GM21786 (cell line): ENCODE results near the gene RAB10.
"Not testable (repeated sequence)": the region's sequence is repeated elsewhere in the genome, so short reads cannot be mapped to it uniquely, and the experiment has no call there.

ENCODE experiments used
- ATAC-seq: cut with Tn5 transposase; IDR thresholded peaks from one replicate; pipeline ENCODE4 v1.9.1; 2021; ENCODE audit not compliant: unreplicated experiment

RAB10 gene

DNA sequence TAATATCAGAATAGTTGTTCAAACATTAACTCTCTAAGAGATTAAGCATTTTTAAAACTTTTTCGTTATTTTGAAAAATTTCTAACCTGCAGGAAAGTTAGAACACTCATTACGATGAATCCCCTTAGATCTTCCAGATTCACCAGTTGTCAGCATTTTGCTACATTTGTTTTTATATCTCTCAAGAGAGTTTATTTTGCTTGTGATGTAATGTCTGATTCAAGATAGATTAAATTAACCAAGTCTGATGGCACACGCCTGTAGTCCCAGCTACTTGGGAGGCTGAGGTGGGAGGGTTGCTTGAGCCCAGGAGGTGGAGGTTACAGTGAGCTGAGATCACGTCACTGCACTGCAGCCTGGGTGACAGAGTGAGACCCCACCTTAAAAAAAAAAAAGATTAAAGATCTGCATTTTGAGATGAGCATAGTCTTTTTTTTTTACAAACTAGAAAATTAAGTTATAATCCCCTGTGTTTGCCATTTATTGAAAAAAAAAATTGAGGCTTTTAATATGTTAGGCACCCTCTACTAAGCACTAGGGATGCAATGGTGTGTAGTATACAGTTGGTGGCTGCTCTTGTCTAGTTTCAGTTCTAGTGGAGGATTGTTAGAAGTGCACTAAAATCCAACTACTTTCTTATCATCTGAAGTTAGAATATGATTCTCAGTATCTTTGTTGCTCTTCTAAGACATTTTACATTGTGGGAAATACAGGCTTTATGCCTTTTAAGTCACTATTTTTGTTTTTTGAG is 20.9 kb downstream of the RAB10 start:
- no peak for ATAC-seq

GRCh38 chr2:26058390-26058789 is 24.5 kb downstream of the RAB10 start:
- ATAC-seq: no peak

- ATAC-seq: no peak
These were observed 25.7 kb downstream of the RAB10 start for GRCh38 chr2:26059542-26059941.

DNA sequence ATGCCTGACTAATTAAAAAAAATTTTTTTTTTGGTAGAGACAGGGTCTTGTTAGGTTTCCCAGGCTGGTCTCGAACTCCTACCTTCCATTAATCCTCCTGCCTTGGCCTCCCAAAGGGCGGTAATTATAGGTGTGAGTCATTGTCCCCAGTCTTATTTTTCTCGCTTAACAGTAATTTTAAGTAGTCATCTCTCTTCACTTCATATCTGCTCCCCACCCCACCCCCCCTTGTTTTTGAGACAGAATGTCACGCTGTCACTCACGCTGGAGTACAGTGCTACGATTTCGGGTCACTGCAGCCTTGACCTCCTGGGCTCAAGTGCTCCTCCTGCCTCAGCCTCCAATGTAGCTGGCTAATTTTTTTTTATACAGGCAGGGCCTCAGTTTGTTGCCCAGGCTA is 27.7 kb downstream of the RAB10 start:
- ATAC-seq: no peak

DNA sequence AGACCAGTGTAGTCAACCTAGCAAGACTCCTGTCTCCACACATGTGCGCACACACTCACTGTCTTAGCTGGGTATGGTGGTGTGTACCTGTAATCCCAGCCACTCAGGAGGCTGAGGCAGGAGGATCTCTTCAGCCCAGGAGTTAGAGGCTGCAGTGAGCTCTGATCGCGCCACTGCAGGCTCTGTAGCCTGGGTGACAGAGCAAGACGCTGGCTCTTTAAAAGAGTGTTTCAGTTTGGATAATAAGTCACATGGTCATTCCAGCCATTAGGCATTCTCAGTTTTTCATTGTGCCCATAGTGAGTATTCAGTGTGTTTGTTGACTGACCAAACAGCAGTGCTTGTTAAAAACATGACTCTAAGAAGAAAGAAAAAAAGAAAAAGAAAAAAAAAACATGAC is 31.0 kb downstream of the RAB10 start:
- no peak for ATAC-seq

DNA sequence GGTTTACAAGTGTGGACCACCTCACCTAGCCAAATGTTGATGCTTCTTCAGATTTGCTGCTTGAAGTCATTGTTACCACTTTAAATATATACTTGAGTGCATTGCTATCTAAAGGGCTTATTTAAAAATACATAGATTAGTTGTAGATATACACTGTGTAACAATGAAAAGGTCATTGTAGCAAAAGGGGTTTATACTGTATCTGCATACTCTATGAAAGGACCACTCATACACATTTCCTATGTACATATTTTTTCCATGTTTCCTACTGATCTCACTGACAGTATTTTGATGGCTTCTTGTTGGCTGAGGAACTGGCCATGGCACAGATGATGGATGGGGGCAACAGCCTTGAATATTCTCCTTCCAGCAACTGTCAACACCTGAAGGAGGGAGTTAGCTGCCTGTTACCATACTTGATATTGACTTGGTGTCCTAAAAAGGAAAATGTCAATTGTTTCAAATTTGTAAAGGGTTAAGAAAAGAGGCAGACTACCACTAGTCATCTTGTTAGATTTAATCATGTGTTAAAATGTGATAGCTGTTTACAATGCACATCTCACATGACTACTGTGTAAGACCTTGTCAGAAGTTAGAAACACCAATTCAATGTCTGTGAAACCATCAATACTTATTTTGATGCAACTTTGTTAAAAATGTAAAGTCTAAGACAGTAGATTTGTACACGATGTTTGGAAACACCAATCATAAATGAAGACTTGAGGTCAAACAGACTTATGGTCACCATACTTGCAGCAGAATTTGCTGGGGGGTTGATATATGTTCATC is 33.5 kb downstream of the RAB10 start:
- ATAC-seq: no peak

DNA sequence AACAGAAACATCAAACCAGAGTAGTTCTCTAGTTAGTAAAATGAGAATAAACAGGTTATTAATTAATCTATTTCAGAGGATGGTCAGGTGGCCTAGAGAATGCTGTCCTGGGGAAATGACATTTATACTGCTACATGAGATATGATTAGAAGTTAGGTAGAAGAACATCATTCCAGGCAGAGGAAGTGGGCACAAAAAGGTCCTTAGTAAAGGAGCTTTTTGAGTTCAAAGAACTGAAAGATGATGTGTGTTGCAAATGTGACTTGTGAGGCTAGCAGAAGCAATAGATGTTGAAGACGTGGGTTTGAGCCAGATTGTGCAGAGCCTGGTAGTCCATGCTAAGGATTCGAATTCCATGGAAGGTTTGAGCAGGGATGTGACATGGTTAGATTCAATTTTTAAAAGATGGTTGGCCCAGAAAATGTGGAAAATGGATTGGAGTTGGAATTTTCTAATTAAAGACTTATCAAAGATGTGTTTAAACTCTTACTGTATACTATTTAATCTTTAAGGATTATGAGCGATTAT is 34.2 kb downstream of the RAB10 start:
- ATAC-seq: no peak

DNA sequence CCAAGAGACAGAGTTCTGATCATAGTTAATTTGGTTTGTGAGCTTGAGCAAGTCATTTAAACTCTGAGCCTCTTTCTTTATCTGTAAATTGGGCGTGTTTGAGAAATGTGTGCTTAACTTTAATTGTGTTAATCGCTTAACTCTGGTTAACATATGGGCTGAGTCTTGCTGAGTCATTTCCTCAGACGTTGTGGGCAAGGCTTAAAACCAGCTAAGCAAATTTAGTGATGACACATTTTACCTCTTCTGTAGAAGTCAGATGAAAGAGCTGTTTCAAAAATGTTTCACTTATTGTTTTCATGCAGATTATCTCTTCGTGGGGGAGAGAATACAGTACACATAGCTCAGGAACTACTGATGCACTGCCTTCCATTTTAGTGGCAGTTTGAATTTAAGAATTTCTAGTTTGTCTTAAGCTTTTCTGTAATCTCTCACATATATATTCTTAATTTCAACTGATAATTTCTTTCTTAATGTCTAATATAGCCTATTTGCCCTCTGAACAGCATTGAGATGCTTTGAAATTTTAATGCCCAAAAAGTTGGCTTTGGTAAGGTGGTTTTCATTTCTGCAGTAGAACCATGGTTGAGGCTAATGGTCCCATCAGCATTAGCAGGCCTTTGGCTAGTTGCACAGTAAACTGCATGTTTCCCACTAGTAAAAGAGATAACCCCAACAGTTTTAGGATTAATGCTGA is 34.9 kb downstream of the RAB10 start:
- peak; percentile 87 for ATAC-seq

- ATAC-seq: no peak
These were observed 36.8 kb downstream of the RAB10 start for GRCh38 chr2:26070730-26071129.

DNA sequence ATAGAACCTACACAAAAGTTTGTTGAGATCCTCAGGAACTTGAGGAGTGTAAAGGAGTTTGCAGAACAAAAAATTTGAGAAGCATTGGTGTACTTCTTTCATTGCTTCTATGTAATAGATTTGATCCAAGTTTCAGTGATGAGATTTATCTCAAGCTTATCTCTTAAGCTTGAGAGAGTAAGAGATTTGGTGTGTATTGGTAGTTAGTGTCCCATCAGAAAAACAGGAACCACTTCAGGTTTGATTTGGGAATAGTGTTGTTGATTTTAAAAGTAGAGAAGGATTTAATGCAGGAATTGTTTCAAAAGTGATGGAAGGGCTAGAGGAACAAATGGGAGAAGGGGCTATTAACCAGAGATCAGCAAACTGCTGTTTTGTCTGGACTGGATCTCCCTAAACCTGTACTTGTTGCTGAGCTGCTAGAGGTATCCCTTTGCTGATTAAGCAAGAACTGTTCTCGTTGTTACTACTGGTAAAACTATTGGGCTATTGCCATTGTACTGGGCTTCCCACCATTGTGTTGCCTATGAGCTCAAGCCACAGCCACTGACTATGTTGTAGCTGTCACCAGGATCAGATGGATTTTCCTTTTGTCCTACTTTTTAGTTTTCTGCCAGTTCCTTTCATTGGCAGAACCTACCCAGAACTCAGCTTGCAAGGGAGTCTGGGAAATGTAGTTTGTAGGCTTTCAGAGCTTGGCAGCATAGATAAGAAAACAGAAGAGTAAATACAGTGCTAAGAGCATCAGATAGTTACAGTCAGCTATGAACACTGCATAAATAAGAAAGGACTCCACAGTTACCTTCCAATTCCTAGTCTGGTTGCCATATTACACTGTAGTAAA is 39.3 kb downstream of the RAB10 start:
- ATAC-seq: no peak

GRCh38 chr2:26073830-26074229 is 39.9 kb downstream of the RAB10 start:
- no peak for ATAC-seq

- no peak for ATAC-seq
These were observed 40.8 kb downstream of the RAB10 start for GRCh38 chr2:26074676-26075075.

GRCh38 chr2:26075173-26075572 is 41.3 kb downstream of the RAB10 start:
- ATAC-seq: no peak

DNA sequence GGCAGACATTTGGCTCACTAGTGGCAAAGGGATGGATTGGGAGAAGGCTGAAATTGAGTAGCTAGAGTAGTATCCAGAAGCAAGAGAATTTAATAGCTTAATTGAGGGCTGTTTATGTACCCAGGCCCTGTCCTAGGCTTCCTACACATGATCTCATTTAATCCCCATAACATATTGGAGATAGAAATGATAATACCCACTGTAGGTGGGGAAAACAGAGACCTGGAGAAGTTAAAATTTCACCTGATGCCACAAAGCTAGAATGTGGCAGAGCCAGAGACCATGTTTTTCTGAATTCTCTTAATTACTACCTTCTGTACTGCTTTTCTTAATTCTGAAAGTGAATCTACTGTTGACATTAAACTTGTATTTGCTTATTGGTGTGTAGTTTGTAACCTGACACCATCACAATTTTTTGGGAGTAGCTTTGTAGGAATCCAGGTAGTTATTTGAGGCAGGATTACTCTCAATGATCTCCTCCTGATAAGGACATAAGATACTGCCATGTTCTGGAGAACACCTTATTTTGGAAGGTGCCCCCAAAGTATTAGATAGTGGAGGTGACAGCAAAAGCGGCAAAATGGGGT is 42.2 kb downstream of the RAB10 start:
- ATAC-seq: no peak

GRCh38 chr2:26077291-26077690 is 43.4 kb downstream of the RAB10 start:
- no peak for ATAC-seq

DNA sequence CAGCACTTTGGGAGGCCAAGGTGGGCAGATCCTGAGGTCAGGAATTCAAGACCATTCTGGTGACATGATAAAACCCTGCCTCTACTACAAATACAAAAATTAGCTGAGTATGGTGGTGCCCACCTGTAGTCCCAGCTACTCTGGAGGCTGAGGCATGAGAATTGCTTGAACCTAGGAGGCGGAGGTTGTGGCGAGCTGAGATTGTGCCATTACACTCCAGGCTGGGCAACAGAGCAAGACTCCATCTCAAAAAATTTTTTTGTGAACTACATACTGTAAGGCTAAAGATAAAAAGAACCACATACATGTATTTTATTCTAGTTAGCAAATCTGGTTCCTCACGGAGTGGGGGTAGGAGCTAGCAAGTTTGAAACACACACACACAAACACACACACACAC is 45.1 kb downstream of the RAB10 start:
- ATAC-seq: no peak

DNA sequence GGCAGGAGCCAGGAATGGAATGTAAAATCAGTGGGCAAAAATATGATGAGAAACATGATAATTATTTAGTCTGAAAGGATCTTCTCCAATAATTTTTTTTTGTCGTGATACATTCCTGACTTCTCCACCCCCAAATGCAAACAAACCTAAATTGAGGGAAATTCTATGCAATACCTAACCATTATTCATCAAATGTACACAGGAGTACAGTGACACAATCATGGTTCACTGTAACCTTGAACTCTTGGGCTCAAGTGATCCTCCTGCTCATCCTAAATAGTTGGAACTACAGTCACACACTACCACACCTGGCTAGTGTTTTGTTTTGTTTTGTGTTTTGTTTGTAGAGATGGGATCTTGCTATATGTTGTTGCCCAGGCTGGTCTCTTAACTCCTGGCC is 46.5 kb downstream of the RAB10 start:
- no peak for ATAC-seq

- not testable (repeated sequence) for ATAC-seq
These were observed 47.0 kb downstream of the RAB10 start for GRCh38 chr2:26080925-26081324.

DNA sequence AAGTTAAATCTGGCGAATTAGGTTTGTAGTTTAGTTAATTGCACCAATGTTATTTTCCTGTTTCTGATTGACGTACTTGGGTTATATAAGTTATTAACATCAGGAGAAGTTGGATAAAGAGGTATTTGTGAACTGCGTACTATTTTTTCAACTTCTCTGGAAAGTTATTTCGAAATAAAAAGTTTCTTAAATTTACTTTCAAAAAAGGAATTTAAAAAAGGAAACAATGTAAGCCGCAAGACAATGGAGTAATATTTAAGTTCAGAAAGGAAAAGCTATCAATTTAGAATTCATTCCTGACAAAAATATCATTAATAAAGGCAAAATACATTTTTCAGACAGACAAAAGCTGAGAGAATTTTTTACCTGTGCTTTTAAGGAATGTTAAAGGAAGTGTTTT is 47.7 kb downstream of the RAB10 start:
- no peak for ATAC-seq

- no peak for ATAC-seq
These were observed 52.3 kb downstream of the RAB10 start for GRCh38 chr2:26086155-26086637.
